ENCODE results near the gene SNX5. TPM values are rescaled to one million over a fixed set of nuclear protein-coding genes. Genes with fewer than 3 reads are reported as not detected.

Gene SNX5
- total RNA-seq, 1 donor: 114 TPM

GRCh38 chr20:18004384-18005031, 35.9 kb upstream of the SNX5 start:
- peak; percentile 59 for DNase-seq (ENCODE audit: low read depth)
- H3K4me3 ChIP-seq (ENCODE audit: low read depth, low read length): no peak overlapping the region
- no peak for TF ChIP-seq CTCF (IDR thresholded peaks at IDR 0.05; ENCODE audit: insufficient read depth, low read depth, low read length)

GRCh38 chr20:18003897-18004296, 35.3 kb upstream of the SNX5 start:
- TF ChIP-seq CTCF (IDR thresholded peaks at IDR 0.05; ENCODE audit: insufficient read depth, low read depth, low read length): no peak
- no peak for DNase-seq (ENCODE audit: low read depth)
- H3K4me3 ChIP-seq (ENCODE audit: low read depth, low read length): no peak overlapping the region

- no peak for TF ChIP-seq CTCF (IDR thresholded peaks at IDR 0.05; ENCODE audit: insufficient read depth, low read depth, low read length)
- peak; percentile 82 for DNase-seq (ENCODE audit: low read depth)
- no peak overlapping the region for H3K4me3 ChIP-seq (ENCODE audit: low read depth, low read length)
These were observed 32.7 kb upstream of the SNX5 start for GRCh38 chr20:18001131-18001921.

GRCh38 chr20:17999566-17999965, 31.0 kb upstream of the SNX5 start:
- no peak overlapping the region for H3K4me3 ChIP-seq (ENCODE audit: low read depth, low read length)

GRCh38 chr20:17998446-17998845, 29.9 kb upstream of the SNX5 start:
- no peak overlapping the region for H3K4me3 ChIP-seq (ENCODE audit: low read depth, low read length)
- no peak for DNase-seq (ENCODE audit: low read depth)
- no peak for TF ChIP-seq CTCF (IDR thresholded peaks at IDR 0.05; ENCODE audit: insufficient read depth, low read depth, low read length)

More at GRCh38 chr20:17999566-17999965, 31.0 kb upstream of the SNX5 start:
- no peak for TF ChIP-seq CTCF (IDR thresholded peaks at IDR 0.05; ENCODE audit: insufficient read depth, low read depth, low read length)
- no peak for DNase-seq (ENCODE audit: low read depth)

- H3K4me3 ChIP-seq (ENCODE audit: low read depth, low read length): no peak overlapping the region
- peak; percentile 99 for TF ChIP-seq CTCF (IDR thresholded peaks at IDR 0.05; ENCODE audit: insufficient read depth, low read depth, low read length)
- peak; percentile 70 for DNase-seq (ENCODE audit: low read depth)
These were observed 27.6 kb upstream of the SNX5 start for GRCh38 chr20:17995967-17996819.

Measured in fibroblast of villous mesenchyme (primary cell).